ENCODE results near the gene FSIP1.

The FSIP1 gene

GRCh38 chr15:39752991-39753390, 29.6 kb downstream of the FSIP1 start:
- DNase-seq: no peak

GRCh38 chr15:39752246-39752645, 30.4 kb downstream of the FSIP1 start:
- no peak for DNase-seq

DNA sequence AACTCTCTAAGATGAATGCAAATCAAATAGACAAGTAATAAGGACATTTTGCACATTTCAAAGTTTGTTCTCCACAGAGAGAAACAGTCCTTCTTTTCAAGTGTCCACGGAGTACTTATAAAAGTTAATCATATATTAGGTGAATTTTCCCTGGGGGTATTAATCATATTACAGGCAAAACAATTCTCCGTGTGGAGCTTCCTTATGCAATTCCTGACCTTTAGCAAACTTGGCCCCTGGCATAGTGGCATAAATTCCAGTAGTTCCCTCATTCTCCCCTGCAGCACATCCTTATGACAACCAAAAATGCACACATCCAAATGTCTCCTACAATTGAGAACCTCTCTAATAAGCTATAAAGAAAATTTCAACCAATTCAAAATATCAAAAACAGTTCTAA, 34.4 kb downstream of the FSIP1 start:
- DNase-seq: no peak

GRCh38 chr15:39747326-39747725, 35.3 kb downstream of the FSIP1 start:
- DNase-seq: no peak

DNA sequence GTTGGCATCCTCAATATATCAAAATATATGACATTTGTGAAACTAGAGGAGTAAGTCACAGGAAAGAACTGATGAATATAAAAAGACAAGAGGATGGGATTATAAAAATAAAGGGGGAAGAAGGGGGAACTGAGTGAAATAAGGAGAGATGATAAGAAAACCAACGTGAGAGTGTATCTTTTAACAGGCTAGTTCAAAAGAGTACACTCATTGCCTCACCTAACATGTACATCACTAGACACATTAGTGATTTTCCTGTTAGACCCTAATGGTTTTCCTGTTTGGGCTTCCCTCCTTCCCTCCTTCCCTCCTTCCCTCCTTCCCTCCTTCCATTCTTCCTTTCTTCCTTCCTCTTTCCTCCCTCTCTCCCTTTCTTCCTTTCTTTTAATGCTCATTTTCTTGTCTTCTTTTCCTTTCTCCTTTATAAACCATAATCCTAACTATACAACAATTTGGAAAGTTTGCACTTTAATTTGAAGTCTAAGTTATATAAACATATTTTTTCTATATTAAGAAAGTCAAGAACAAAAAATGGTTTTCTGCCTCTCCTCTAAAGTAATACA, 35.8 kb downstream of the FSIP1 start:
- no peak for DNase-seq

GRCh38 chr15:39746176-39746575, 36.5 kb downstream of the FSIP1 start:
- no peak for DNase-seq

GRCh38 chr15:39745415-39745814, 37.2 kb downstream of the FSIP1 start:
- no peak for DNase-seq

DNA sequence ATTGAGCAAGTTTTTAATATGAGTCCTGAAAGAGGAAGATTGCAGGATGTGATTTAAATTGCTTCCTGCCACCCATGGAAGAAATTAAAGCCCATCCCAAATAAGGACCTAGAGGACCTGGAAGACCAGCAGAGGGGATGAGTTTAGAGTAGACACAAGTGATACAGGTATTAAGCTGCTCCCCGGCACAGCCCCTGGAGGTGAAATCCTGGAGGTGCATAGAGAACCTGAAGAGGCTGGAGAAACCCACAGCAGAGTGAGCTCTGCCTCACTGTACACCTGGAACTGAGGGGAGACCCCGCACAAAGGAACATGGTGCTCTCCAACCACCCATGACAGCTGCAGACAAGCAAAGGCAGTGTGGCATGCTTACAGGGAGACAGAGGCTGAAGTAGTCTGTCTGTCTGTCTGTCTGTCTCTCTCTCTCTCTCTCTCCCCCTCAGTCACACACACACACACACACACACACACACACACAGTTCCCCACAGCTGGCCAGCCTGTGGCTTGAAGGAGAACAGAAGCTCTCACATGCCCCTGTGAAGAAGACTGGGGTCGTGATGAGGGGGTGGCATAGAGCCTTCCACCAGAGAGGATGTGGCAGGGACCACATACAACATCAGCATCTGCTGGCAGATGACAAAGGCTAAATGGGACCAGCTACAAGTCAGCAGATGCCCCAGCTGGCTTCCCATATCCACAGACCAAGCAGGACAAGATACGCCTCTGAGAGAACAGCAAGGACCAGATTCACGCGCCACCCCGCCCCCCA, 38.1 kb downstream of the FSIP1 start:
- no peak for DNase-seq

DNA sequence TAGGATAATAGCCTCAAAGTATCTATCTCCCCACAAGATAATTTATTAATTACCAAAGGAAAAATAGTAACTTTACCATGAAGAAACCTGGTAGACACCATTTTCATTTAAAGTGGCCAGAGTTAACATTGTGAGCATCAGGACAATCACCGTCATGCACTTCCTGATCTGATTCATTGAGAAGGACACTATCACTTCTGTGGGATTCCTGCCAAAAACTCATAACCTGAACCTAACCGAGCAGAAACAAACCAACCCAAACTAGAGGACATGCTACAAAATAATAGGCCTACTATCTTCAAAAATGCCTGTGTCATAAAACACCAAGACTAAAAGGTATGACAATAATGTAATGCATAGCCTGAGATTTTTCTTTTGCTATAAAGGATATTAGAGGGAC, 39.0 kb downstream of the FSIP1 start:
- no peak for DNase-seq

DNA sequence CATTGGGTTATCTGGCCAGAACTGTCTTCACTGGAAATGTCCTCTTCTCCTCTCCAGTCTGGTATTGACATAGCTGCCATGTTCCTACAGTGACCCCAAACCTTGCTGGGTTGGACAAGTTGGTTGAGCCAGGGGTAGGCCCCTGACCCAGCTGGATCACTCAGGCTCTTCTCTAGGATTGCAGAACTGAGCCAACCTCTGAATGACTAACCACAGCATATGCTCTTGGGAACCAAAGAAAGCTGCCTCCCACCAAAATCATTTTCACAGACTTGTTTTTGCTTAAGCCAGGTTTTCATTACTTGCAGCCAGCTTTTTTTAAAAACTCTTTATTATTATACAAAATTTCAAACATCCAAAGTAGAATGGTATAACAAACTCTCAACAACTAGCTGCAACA, 41.4 kb downstream of the FSIP1 start:
- DNase-seq: no peak

GRCh38 chr15:39738998-39739397, 43.6 kb downstream of the FSIP1 start:
- no peak for DNase-seq

- DNase-seq: no peak
These were observed 45.5 kb downstream of the FSIP1 start for GRCh38 chr15:39737196-39737550.

DNA sequence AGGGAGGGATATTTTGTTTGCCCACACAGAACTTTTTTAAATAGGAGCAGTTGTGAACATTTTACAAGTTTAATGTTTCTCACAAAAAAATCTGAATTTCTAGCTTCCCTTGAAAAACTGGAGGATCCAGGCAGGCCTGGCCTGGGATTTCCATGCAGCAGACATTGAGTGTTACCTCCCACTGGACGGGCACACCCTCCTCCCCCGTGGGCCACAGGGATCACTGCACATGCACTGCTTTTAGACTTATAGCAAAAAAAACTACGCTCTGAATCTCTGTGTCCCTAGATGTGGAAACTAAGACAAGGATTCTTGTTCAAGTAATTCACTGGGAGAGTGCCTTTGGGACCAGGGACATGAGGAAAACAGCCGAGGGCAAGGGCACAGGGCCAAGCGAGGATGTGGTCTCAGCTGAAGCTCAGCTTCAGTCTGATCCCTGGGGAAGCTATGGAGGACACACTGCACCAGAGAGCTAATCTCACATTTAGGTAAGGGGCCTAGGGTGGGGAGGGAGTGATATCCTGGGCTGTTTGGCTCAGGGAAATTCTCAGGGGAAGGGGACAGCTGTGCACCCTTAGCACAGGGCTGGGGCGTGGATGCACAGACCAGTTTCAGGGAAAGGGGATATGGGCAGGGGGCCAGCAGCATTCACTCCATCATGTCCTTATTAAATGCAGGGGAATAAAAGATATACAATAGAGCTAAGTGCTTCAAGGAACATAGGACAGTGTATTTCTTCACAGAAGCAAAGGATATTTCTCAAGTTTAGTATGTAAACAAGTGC, 46.0 kb downstream of the FSIP1 start:
- no peak for DNase-seq

DNA sequence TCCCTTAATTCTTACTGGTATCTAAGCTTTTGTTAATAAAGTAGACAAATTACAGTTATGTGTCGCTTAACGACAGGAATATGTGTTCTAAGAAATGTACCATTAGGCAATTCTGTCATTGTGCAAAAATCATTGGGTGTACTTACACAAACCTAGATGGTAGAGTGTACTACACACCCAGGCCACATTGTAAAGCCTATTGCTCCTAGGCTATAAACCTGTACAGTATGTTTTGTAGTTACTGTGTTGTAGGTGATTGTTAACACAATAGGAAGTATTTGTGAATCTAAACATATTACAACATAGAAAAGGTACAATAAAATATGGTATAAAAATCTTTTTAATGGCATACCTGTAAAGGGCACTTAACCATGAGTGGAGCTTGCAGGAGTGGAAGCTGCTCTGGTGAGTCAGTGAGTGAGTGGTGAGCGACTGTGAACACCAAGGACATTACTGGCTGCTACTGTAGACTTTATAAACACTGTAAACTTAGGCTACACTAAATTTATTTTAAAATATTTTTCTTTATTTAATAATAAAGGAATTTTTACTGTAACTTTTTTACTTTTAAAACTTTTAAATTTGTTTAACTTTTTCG, 47.4 kb downstream of the FSIP1 start:
- DNase-seq: no peak

- DNase-seq: no peak
These were observed 51.4 kb downstream of the FSIP1 start for GRCh38 chr15:39731266-39731665.

- no peak for DNase-seq
These were observed 52.1 kb downstream of the FSIP1 start for GRCh38 chr15:39730552-39730951.

- no peak for DNase-seq
These were observed 53.1 kb downstream of the FSIP1 start for GRCh38 chr15:39729500-39729899.

DNA sequence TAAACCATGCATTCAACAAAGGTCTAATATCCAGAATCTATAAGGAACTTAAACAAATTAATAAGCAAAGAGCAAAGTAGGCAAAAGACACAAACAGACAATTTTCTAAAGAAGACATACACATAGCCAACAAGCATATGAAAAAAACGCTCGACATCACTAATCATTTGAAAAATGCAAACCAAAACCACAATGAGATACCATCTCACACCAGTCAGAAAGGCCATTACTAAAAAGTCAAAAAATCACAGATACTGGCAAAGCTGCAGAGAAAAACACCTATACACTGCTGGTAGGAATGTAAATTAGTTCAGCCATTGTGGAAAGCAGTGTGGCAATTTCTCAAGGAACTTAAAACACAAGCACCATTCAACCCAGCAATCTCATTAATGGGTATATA, 53.8 kb downstream of the FSIP1 start:
- DNase-seq: no peak

- no peak for DNase-seq
These were observed 60.7 kb downstream of the FSIP1 start for GRCh38 chr15:39721893-39722292.

DNA sequence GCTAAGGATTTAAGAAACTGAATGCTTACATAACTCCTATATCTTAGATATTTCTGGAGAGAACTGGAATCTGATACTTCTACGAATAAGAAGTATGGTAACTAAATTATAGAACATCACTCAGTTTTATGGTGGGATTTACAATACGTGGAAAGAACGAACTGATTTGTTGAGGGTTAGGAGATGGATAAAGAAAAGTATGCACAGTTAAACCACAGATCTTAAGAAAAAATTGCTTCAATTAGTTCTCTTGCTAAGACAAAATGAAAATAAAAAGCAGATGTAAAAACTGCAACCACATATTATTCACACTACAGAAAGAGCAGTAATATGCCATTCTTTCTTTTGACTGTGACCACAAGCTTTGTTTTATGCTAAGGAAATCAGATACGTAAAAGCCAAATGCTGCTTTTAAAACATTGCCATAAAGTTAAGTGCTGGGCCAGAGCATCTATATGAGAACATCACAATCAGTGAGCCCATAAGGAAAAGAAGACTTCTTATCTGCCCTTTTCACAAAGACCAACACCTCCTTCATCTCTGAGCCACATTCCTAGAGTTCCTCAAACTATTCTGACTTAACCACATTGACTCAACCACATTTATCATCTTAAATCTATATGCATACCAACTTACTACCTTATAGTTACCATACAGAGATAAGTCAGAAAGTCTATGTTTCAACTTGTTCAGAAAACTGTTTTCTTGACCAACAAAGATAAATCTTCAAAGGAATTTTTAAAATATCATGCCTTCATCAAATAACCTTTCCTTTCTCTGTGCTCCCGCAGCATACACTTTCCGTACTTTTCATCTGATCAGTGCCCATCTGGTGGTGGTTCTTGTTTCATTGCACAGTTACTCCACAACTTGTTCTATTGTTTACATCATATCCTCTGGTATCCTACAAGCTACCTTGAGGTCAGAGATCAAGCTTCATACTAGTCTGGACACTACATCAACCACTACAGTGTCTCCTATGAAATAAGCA, 61.7 kb downstream of the FSIP1 start:
- DNase-seq: no peak

DNA sequence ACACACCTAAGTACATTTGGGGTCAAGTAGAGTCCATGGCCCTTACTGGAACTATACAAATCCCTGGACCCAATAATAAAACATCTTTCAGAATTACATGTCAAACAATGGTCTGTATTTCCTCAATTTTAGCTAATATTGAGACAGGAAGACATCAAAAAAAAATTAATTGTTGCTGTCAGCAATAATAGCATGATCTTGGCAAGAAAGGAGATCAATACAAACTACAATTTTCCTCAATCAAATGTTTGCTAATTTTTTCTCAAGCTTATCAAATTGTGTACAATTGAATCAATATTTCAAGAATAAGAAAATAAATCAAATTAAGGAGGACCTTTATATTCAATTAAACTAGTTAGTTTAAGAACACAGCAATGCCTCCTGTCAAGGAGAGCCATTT, 62.6 kb downstream of the FSIP1 start:
- DNase-seq: no peak

GRCh38 chr15:39719109-39719508, 63.5 kb downstream of the FSIP1 start:
- DNase-seq: no peak

DNA sequence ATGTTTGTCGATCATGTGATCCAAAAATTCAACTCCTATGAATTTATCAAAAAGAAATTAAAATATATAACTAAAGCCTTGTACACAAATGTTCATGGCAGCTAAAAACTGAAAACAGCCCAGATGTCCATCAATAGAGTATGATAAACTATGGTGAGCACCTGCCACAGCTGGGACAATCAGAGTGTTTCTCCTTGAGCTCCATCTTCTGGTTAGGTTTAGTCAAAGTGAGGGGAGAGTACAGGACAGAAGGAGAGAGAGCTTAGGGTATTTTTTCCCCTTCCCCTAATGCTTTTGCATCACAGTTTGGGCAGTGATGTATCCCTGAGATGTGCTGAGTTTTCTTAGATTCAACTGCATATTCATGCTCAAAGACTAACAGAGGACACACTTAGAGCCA, 65.5 kb downstream of the FSIP1 start:
- no peak for DNase-seq
